Measurements from ENCODE around the gene NR5A1. TPM values are rescaled to one million over a fixed set of nuclear protein-coding genes. Genes with fewer than 3 reads are reported as not detected.

The NR5A1 gene
- total and polyA plus RNA-seq, 2 experiments from 2014 or later = 0.21 TPM; not detected in 1

DNA sequence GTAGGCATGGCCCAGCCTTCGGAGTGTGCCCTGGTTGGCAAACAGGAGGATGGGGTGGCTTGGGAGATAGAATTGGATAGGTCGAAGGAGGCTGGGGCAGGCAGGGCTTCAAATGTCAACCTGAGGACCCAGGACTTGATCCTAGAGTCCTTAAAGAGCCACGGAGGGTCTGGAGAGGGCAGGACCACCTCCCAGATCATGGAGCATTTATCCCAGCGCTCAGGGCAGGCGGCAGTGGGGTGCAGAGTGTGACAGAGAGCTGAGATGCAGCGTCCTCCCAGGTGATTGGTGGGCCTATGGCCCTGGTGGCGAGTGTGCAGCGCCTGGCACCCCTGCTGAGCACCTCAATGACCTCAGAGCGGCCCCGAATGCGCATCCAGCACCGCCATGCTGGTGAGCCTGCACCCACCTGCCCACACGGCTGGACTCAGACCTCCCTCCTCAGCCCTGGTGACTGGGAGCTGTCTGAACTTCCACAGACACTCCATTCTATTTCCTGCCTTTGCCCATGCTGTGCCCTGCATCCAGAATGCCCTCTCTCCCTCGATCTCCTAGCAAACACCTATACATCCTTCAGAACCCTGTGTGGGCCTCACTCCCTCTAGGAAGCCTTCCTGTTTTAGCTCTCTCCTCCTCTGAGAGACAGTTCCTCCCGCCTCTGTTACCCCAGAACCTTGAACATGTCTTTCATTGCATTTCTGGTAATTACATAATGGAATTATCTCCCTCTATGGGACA, 50.7 kb downstream of the NR5A1 start:
- peaks cover 7% of the 10 kb centered on the region for H3K4me1 Mint-ChIP-seq
- no peaks in the 10 kb centered on the region for H3K4me1 ChIP-seq (ENCODE audit: insufficient read depth)
- ATAC-seq = no peak
- H3K9me3 Mint-ChIP-seq = no peaks in the 10 kb centered on the region; the same call in 2 of the 3 replicates
- H3K79me2 ChIP-seq (replicated peaks; ENCODE audit: insufficient read depth) = no peaks in the 10 kb centered on the region
- H3K4me2 ChIP-seq = no peak overlapping the region
- peaks cover 16% of the 10 kb centered on the region for H3K27me3 ChIP-seq (ENCODE audit: insufficient read depth)
- peaks cover 18% of the 10 kb centered on the region for H3K27me3 Mint-ChIP-seq (ENCODE audit: insufficient read depth, low read depth, poor library complexity)
- no peaks in the 10 kb centered on the region for H3F3A ChIP-seq (replicated peaks; ENCODE audit: low read depth)
- TF ChIP-seq CREB1 (CRISPR knock-in tag; IDR thresholded peaks at IDR 0.05; ENCODE audit: low read depth) (no peak), ZNF331 (CRISPR knock-in tag; IDR thresholded peaks at IDR 0.05; ENCODE audit: low read depth) (no peak), EZH2 (IDR thresholded peaks at IDR 0.05; ENCODE audit: low read depth, unreplicated experiment) (no peak), EZH2phosphoT487 (IDR thresholded peaks at IDR 0.05; ENCODE audit: unreplicated experiment) (no peak), NANOG (IDR thresholded peaks at IDR 0.05; ENCODE audit: borderline replicate concordance) (no peak)
- TF ChIP-seq, protein P1, sequence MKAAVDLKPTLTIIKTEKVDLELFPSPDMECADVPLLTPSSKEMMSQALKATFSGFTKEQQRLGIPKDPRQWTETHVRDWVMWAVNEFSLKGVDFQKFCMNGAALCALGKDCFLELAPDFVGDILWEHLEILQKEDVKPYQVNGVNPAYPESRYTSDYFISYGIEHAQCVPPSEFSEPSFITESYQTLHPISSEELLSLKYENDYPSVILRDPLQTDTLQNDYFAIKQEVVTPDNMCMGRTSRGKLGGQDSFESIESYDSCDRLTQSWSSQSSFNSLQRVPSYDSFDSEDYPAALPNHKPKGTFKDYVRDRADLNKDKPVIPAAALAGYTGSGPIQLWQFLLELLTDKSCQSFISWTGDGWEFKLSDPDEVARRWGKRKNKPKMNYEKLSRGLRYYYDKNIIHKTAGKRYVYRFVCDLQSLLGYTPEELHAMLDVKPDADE (IDR thresholded peaks at IDR 0.05) = no peak
- H4K20me1 ChIP-seq (replicated peaks; ENCODE audit: insufficient read depth) = no peaks in the 10 kb centered on the region; the same call in 1 of the 2 replicates
- no peaks in the 10 kb centered on the region for H3K36me3 Mint-ChIP-seq (ENCODE audit: low read depth)
- H3K4me3 Mint-ChIP-seq = no peak overlapping the region; the same call in 2 of the 3 replicates
- H3K4me3 ChIP-seq = no peak overlapping the region
- H3K36me3 ChIP-seq (ENCODE audit: insufficient read depth) = no peaks in the 10 kb centered on the region
- no peaks in the 10 kb centered on the region for H3K9me2 ChIP-seq (ENCODE audit: insufficient read depth)
- no peak overlapping the region for H2AFZ ChIP-seq
- no peak for DNase-seq (ENCODE audit: low spot score)
- no peak overlapping the region for H3K27ac ChIP-seq (ENCODE audit: low read depth)
- H3K27ac Mint-ChIP-seq = no peak overlapping the region

DNA sequence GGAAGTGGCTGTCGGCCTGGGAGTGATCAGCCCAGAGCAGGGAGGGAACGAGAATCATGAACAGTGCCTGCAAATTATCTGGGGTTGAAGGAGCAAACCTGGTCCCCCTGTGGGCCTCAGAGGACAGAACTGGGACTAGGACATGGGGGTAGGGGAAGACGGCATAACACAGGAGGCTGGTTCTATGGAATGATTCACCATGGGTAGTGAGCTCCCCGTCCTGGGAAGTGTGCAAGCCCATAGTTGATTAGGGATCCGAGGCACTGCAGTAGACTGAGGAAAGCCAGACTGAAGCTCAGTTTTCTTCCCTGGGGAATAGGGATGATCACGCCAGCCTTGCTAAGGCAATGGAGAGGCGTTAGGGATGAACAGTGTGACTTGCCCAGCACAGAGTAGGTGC, 51.4 kb downstream of the NR5A1 start:
- no peak overlapping the region for H3K4me3 ChIP-seq
- H3F3A ChIP-seq (replicated peaks; ENCODE audit: low read depth) = 0 out of 2 replicates have a peak, but pooled peaks cover 2% of the 10 kb centered on the region
- Mint-ChIP-seq H3K27me3 (ENCODE audit: insufficient read depth, low read depth, poor library complexity) (peaks cover 23% of the 10 kb centered on the region), H3K4me3 (no peak overlapping the region), H3K27ac (no peak overlapping the region), H3K36me3 (ENCODE audit: low read depth) (no peaks in the 10 kb centered on the region), H3K9me3 (no peaks in the 10 kb centered on the region; the same call in 2 of the 3 replicates), H3K4me1 (peaks cover 13% of the 10 kb centered on the region)
- H3K36me3 ChIP-seq (ENCODE audit: insufficient read depth) = no peaks in the 10 kb centered on the region
- no peak for ATAC-seq
- no peak overlapping the region for H3K27ac ChIP-seq (ENCODE audit: low read depth)
- H2AFZ ChIP-seq = no peak overlapping the region
- 0 out of 2 replicates have a peak, but pooled peaks cover 4% of the 10 kb centered on the region for H3K4me1 ChIP-seq (ENCODE audit: insufficient read depth)
- peaks cover 23% of the 10 kb centered on the region for H3K27me3 ChIP-seq (ENCODE audit: insufficient read depth)
- no peaks in the 10 kb centered on the region for H3K79me2 ChIP-seq (replicated peaks; ENCODE audit: insufficient read depth)
- no peak for TF ChIP-seq EZH2phosphoT487 (IDR thresholded peaks at IDR 0.05; ENCODE audit: unreplicated experiment)
- TF ChIP-seq EZH2 (IDR thresholded peaks at IDR 0.05; ENCODE audit: low read depth, unreplicated experiment) = no peak
- no peak for TF ChIP-seq JUNB (IDR thresholded peaks at IDR 0.05; ENCODE audit: unreplicated experiment)
- no peak for TF ChIP-seq CREB1 (CRISPR knock-in tag; IDR thresholded peaks at IDR 0.05; ENCODE audit: low read depth)
- no peak for TF ChIP-seq CTCF (conservative IDR thresholded peaks at IDR 0.05; ENCODE audit: low read depth in 2 of 2)
- H3K9me2 ChIP-seq (ENCODE audit: insufficient read depth) = no peaks in the 10 kb centered on the region
- DNase-seq (ENCODE audit: low spot score) = no peak
- no peak overlapping the region for H3K4me2 ChIP-seq
- no peaks in the 10 kb centered on the region for H4K20me1 ChIP-seq (replicated peaks; ENCODE audit: insufficient read depth)

Measured in GM23338 (cell line).